T-helper 1 cell treated with Interleukin-12 subunit alpha and Interleukin-12 subunit beta and Interleukin-4 antibody, amounts not matched to agents 30 ng/mL and 1 ng/mL, for 36 hours (primary cell): ENCODE results near the gene GLTP. TPM values are rescaled to one million over a fixed set of nuclear protein-coding genes. Genes with fewer than 3 reads are reported as not detected.

ENCODE experiments used
- intact Hi-C: fragments of 100-400 bp; cut with micrococcal nuclease; formaldehyde crosslinking; loops from one replicate; pipeline ENCODE4 v1.15.1; 2024
- total RNA-seq: library from RNA; stranded (reverse); gene quantifications from 2 replicates; pipeline ENCODE4 v1.2.3, GENCODE V29; 2022

The GLTP gene
- total RNA-seq, 1 donor from 2014 or later: 23.7 TPM

DNA sequence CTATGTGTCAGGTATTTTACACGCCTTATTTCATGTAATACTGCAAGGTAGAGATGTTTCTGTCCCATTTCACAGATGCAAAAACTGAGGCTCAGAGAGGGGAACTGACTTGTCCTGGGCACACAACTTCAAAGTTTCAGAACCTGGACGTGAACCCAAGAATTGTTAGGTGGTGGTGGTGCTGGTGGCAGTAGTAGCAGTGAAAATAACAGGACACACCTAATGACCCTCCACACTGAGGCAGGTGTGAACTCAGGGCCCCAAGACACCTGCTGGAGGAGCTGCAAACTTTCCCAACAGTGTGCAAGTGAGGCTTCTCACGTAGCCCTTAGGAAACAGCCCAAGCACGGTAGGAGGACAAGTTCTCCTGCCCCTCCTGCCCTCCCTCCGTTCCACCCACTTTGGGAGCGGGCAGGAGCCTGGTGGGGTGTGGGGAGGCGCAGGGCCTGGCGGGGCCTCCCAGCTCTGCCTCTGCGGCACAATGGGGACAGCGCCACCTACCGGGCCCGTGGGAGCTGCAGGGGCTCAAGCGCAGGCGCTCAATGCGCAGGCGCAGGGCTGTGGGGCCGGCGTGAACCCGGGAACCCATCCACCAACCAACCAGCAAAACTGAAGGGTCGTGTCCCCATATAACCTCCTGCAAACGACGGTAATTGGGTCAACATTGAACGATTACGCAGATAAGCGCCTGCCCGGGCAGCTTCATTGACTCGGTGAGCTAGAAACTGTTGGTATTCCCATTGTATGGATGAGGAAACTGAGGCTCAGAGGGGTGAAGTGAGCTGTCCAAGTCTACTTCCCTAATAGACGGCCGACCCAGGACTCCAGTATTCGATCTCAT, 35.1 kb downstream of the GLTP start:
- intact Hi-C loops: loop anchor here (1.0 to 2.0 kb wide), 5 partner anchors 35 to 417 kb away; partner anchors contain the start of gene GLTP

DNA sequence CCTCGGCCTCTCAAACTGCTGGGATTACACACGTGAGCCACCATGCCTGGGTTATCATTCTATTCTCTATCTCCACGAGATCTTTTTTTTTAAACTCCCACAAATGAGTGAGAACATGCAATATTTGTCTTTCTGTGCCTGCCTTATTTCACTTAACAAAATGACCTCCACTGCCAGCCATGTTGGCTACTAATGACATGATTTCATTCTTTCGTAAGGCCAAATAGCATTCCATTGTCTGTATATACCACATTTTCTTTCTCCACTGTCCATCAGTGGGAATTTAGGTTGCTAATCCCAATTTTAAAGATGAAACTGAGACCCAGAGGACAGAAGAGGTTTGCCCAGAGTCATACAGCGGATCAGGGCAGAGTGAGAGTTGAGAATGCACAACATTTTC, 36.2 kb downstream of the GLTP start:
- intact Hi-C loops: loop anchor here (2.0 kb wide), 2 partner anchors 83 to 325 kb away; no protein-coding TSS in a partner anchor

DNA sequence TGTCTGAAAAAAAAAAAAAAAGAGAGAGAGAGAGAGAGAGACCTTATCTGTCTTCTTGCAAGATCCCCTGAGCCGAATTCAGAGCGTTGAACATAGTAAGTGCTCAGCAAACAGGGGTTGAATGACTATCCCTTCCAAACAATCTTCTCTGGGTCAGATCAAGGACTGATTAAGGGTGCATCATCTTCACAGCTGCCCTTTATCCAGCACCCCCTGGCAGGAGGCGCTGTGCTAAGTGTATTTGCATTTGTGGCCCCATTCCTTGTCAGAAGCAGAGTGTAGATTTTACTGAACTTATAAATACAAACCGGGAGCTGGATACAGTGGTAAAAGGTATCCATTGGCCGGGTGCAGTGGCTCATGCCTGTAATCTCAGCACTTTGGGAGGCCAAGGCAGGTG, 38.3 kb downstream of the GLTP start:
- intact Hi-C loops: no loop called here

DNA sequence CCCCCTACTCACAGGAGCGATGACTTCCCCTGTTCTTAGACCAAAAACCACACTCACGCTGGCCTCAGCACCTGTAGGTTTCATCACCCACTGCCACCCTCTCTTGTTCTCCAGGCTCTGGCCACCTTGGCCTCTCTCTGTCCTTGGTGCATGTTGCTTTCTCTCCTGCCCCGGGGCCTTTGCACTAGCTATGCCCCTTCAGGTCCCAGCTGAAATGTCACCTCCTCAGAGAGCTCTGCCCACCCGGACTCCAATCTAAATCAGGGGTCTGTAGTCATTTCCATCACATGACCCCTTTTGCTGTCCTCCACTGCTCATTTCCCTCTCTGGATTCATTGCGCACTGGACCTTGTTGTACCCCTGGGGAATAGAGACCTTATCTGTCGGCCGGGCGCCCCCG, 39.0 kb downstream of the GLTP start:
- intact Hi-C loops: no loop called here

DNA sequence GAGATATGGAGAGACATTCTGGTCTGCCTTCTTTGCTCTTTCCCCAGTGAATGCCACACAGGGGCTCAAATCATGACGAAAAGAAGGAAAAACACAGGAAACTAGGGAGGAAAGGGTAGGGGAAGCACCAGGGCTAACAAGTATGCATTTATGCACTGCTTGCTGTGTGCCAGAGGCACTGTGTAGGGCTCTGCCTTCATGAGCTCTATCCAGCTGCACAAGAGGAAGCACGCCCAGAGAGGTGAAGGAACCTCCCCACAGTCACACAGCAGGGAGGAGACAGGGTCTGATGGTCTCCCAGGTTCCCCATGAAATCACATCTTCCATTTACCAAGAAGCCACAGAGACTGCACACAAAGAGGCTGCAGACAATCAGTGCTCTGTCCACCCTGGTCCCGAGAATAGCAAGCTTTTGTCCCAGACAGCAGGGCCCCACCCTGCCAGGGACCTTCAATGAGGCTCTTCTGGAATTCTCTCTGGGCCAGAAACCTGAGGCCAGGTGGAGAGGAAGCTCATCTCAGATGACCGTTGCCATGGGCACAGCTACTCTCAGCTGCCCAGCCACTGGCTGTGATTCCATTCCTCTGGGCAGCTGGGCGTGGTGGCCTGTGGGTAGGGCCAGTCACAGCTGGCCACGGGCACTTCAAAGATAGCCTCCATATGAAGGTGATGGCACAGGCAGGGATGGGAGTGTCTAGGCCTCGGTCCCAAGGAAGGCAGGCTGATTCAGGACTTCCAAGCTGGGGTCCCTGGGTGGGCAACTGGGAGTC, 39.9 kb downstream of the GLTP start:
- intact Hi-C loops: no loop called here

DNA sequence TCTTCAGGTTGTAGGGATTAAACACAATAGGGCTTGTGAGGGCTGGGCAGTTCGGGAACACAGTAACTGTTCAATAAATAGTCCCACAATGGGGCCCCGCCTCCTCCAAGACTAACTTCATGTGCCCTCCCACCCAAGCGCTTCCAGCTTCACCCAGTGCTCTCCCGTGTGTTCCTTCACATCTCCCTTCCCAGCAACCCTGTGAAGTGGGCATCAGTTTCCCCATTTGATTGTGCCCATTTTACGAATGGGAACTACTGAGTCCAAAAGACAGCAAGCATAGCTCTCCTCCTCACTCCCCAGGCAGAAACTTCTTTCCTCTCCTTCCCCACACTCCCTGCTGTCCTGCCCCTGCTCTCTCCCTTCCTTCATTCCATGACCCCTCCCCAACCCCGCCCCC, 40.9 kb downstream of the GLTP start:
- intact Hi-C loops: no loop called here

DNA sequence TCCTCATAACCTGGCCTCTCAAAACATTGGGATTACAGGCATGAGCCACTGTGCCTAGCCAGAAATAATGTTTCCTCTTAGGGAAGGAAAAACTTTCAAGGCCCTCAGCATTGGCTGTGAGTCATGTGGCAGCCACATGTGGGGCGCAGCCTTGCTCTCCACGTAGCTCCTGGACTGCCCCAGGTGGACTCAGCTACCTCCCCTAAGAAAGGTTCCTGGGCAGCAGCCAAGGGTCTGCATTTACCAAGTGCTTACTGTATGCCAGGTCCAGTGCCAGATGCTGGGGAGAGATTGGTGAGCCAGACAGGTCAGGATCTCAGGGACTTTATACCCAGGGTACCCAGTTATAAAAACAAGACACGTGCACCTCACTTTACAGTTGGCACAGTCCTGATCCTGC, 43.4 kb downstream of the GLTP start:
- intact Hi-C loops: no loop called here

DNA sequence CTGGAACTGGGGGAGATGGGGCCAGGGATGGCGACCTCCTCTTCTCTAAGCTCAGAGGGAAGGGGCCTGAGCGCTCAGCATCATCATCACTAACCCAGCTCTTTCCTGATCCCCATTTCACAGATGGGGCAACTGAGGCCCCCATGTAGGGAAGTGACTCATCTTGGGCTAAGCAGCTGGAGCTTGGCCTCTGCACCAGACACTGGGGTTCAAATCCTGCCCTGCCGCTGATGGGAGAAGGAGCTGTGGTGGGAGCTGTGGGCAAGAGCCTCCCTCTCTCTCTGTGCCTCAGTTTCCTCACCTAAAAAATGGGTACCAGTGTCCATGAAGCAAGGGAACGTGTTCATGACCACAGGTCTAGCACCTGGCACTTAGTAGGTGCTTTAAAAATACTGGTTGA, 44.5 kb downstream of the GLTP start:
- intact Hi-C loops: no loop called here

DNA sequence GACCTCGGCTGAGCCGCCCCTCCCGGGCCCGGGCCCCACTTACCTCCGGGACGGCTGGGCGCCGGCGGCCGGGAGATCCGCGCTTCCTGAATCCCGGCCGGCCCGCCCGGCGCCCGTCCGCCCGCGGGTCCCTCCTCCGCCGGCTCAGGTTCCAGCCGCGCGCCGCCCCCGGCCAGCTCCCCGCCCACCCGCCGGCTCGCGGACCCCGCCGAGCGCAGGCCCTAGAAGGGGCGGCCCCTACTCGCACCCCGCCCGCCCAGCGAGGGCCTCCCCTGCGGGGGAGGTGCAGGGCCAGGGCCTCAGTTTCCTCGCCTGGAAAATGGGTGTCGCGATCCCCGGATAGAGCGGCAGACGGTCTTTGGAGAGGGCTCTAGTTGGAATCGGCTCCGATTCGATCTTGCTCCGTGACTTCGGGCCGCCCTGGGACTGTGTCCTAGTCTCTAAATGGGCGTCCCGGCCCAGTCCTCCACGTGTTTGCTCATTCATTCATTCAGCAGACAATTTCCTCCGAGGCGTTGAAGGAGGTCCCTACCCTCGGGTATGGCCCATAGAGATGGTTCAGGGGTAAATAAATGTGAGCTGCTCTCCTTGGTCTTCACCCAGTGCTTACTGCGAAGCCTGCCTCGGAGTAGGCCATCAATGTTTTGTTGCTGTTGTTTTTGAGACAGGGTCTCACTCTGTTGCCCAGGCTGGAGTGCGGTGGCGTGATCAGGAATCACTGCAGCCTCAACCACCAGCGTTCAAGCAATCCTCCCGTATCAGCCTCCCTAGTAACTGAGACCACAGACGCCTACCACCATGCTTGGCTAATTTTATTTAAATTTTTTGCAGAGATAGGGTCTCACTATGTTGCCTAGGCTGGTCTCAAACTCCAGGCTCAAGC, 46.8 kb downstream of the GLTP start, which contains the start of gene TRPV4:
TRPV4 (minus strand) TSS at position 92 of the 883 bp plus-strand sequence. CDS start 18,602 bp downstream, outside the sequence.
- intact Hi-C loops: no loop called here

DNA sequence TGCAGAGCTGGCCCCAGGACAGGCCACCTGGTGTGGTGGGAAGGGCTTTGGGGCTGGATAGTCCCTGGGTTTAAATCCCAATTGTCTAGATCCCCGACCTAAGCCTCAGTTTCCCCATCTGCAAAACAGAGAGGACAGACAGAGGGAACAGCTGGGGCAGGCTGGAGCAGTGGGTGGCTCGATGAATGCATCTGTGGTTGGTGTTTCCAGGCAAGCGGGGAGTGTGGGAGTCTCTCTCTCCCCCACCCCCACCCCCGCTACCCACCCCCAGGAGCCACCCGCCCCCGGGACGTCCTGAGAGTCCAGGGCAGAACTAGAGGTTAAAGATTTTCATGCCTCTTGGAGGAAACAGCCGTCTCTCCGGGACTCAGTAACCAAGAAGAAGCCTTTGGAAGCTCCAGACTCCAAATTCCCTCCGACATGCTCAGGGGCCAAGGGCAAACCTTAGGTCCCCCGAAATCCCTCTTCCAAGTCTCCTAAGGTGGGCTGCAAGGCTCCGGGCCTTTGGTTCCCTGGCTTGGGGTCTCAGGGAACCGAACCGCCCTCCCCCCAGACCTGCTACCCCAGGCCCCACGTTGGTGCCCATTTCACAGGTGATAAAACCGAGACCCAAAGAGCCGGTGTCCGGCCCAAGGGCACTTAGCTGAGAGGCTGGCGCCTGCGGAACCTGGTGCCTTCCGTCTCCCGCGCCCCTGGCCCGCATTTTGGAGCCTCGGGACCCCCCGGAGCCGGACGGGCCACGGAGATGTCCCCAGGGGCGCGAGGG, 47.6 kb downstream of the GLTP start:
- intact Hi-C loops: no loop called here

DNA sequence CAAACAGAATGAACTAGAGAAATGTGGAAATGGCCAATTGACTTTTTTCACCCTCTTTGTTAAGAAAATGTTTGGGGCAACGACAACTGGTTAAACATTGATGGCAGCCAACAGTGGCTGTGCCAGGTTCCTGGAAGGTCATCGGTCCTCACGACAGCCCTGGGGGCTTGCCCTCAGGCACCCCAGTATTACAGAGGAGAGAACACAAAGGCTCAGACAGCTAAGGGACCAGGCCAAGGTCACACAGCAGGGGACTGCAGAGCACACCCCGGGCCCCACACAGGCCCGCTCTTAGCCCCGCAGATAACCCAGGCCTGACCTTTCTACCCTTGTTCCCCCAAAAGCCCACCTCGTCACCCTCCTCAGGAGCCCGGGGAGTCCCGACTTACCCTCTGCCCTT, 48.4 kb downstream of the GLTP start:
- intact Hi-C loops: no loop called here

DNA sequence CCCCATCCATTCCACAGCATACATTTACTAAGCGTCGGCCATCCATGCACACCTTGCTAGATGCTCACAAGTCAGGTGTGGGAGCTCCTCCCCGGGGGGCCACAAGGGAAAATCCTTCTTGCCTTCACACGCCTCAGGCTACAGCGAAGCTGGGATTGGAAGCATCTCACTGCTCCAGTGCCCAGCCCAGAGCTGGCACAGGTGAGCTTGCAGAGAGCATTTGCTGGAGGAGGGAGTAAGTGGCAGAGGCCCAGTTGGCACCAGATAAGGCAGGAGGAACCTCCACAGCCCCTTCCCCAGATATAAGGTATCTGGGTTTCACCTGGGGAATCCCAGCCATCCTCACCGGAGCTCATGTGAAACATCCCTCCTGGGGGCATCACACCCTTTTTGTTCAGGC, 49.0 kb downstream of the GLTP start:
- intact Hi-C loops: no loop called here

DNA sequence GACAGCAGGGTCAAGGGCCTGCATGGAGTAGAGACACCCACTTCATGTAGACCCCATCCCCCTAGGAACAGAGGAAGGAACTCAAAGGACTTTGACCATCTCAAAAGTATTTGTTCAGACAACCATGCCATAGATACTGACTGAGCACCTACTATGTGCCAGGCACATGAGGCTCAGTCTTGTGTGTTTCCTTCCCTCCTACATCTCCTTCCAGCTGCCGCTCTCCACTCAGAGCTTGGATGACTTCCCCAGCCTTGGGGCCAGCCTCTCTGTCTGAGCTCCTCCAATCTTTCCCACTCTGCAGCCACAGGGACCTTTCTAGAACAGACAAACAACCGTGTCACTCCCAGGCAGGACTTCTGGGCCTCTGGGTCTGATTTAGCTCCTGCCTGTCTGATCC, 49.6 kb downstream of the GLTP start:
- intact Hi-C loops: no loop called here

DNA sequence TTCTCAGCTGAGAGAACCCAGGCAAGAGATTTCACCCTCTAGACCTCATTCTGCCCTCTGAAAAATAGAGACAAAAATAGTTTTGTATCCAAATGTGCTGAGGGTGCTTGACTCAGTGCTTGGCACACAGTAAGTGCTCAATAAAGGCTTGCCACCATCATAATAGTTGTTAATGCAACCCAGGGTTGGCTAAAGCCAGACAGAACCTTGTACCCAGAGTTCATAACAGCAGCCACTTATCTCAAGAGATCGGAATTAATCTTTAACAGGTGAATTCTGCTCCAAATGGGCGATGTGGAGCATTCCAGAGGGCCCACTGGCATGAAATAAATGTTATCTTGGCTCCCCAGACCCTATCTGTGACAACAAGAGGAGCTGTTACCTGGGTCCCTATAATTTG, 50.1 kb downstream of the GLTP start:
- intact Hi-C loops: no loop called here

DNA sequence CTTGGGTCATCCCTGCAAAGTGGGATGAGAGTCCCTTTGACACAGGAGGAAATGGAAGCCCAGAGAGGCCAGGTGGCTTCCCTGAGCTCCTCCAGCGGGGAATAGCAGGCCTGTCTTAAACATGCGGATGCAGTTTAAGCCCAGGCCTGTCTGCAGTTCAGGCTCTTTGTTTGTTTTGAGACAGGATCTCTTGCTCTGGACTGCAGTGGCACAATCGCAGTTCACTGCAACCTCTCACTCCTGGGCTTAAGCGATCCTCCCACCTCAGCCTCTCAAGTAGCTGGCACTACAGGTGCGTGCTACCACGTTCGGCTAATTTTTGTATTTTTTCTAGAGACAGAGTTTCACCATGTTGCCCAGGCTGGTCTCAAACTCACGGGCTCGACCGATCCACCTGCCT, 50.7 kb downstream of the GLTP start:
- intact Hi-C loops: no loop called here

DNA sequence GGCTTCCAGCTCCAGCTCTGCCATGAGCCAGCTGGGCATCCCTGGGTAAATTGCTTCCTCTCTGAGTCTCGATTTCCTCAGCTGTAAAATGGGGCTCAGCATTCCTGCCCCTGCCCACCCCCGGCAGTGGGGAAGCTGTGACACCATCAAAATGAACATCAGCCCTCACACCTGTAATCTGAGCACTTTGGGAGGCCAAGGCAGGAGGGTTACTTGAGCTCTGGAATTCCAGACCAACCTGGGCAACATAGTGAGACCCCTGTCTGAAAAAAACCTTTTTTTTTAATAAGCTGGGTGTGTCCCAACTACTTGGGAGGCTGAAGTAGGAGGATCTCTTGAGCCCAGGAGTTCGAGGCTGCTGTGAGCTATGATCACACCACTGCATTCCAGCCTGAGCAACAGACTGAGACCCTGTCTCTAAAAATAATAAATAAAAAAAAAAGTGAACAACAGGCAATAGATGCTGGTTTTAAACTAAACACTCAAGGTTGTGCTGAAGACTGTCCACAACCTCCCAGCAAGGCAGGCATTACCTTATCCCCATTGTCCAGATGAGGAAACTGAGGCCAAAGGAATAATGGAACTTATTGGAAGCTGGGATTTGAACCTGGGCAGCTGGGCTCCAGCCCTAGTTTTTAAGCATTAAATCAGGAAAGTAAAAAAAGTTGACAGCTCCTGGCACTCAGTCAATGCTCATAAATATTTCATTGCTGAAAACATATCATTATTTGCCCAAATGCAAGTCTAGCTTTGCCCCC, 51.4 kb downstream of the GLTP start:
- intact Hi-C loops: no loop called here

DNA sequence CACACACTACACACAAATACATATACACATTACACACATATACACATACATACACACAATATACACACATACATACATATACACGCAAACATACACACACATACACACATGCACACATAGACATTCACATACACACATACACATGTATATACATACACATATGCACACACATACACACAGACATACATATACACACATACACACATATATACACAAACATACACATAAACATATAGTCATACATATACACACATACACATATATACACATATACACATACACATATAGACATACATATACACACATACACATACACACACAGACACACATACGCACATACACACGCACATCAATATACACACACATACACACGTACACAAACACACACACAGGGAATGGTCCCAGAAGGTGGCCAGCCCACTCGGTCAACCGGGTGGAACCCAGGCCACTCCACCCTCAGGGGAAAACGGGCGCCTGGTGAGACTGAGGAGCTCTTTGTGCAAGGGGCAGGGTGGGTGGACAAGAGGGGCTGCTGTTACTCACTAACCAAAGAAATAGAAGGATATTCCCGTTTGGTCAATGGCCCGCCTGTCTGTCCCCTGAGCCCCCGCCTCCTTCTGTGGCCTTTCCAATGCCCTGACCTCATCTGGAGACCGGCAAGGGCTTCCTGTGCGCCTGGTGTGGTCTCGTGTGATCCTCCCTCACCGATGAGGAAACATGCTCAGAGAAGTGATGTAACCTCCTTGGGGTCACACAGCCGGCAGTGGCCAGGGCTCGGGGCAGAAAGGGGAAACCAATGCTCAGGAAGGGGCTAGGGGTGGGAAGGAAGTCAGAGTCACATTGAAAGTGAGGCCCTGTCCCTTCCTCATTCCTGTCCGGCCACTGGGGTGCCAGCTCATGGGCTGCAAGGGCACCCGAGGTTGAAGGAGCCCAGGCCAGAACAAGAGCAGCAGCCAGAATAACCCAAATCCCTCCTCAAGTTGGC, 52.5 kb downstream of the GLTP start:
- intact Hi-C loops: no loop called here

DNA sequence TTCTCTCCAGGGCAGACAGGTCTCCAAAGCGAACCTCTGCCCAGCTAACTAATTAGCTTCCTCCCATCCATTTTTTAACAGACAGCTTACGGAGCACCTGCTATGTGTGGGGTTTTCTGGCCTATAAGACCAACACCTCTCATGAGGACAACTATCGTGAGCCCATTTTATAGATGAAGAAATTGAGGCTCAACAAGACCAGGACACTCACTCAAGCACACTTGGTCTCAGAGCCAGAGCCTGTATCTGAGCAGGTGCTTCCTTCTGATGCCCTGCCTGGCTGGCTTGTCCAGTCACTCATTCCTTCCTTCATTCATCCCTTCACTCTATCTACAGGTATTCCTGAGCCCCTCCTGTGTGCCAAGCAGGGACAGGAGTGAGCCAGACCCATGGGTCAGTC, 53.3 kb downstream of the GLTP start:
- intact Hi-C loops: no loop called here

DNA sequence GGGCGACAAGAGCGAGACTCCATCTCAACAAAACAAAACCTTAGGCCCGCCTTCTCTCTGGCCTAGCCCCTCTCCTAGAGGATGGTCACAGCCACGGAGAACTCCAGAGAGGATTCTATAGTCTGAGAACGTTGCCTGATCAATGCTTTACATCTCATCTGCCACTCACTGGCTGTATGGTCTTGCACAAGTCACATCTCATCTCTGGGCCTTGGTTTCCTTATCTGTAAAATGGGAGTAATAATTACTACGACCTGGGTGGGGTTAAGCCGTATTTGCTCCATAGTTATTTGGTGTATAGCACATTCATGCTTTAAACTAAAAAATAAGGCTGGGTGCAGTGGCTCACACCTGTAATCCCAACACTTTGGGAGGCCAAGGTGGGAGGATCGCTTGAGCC, 55.6 kb downstream of the GLTP start:
- intact Hi-C loops: no loop called here
